Body of pancreas (tissue), 4 donors: ENCODE measurements around the gene PGM2. TPM values are rescaled to one million over a fixed set of nuclear protein-coding genes. Genes with fewer than 3 reads are reported as not detected.

Experiments
- ATAC-seq: fragments of 150-250 bp; one replicate; pipeline ENCODE4 v1.9.1; 2016
- DNase-seq, 4 donors: peaks; one replicate each; pipeline ENCODE4 v3.0.0-alpha.2; 2019
- H3K27ac ChIP-seq, 4 donors: fragments of 200-600 bp; sonication (generic); 1 replicate in 3 of 4; 2 replicates in 1 of 4; pipeline versions ENCODE4 v1.5.1 to v1.6.1; 2016 to 2019; ENCODE audit warnings: mild to moderate bottlenecking in 1 of 4, mixed read lengths in 1 of 4, moderate library complexity in 1 of 4
- H3K27me3 ChIP-seq, 2 donors: fragments of 200-600 bp; sonication (generic); one replicate each; pipeline ENCODE4 v1.6.0; 2016; ENCODE audit warnings: mild to moderate bottlenecking in 1 of 2
- H3K36me3 ChIP-seq, 2 donors: fragments of 200-600 bp; sonication (generic); replicated peaks in 1 of 2; 2 replicates each; pipeline ENCODE4 v1.5.1; 2016; ENCODE audit warnings: low read depth in 2 of 2; ENCODE audit not compliant: insufficient read depth in 1 of 2
- H3K4me1 ChIP-seq: fragments of 200-600 bp; sonication (generic); one replicate; pipeline ENCODE4 v1.6.0; 2016
- H3K4me3 ChIP-seq, 2 donors: fragments of 200-600 bp; sonication (generic); 1 replicate in 1 of 2; 2 replicates in 1 of 2; pipeline ENCODE4 v1.5.1; 2016 to 2019
- H3K9me3 ChIP-seq, 3 donors: fragments of 200-600 bp; sonication (generic); 1 replicate in 2 of 3; 2 replicates in 1 of 3; pipeline ENCODE4 v1.5.1; 2016
- CTCF ChIP-seq, 7 experiments: fragments of 450-650 bp in 4 of 7; fragments of 200-600 bp in 3 of 7; sonication (generic) in 3 of 7; IDR thresholded peaks; one replicate each; pipeline ENCODE4 v1.5.1; 2016 to 2019; ENCODE audit warnings: antibody characterized with exemption in 7 of 7
- POLR2A ChIP-seq, 3 donors: fragments of 450-650 bp; IDR thresholded peaks; one replicate each; pipeline ENCODE4 v1.6.1; 2016; ENCODE audit warnings: antibody characterized with exemption in 3 of 3, mild to moderate bottlenecking in 2 of 3
- WGBS, 2 donors: methylation state at CpG; one replicate each; pipeline ENCODE4 v1.1.5; 2017; 5-methylcytosine and 5-hydroxymethylcytosine counted together
- intact Hi-C: fragments of 100-400 bp; cut with DNase I; formaldehyde crosslinking; loops from one replicate; pipeline ENCODE4 v1.15.1; 2023
- total RNA-seq, 2 donors: library from RNA; depleted of rRNA; stranded (reverse); fragments of >200 nt; gene quantifications; one replicate each; pipeline ENCODE4 v1.1.0, GENCODE V29; 2016

PGM2 gene
- total RNA-seq, 2 donors from 2014 or later = 6.0 to 39.2 TPM

GRCh38 chr4:37860266-37860665 lies 33.8 kb downstream of the PGM2 start:
- Histone ChIP-seq H3K36me3 (peaks cover 0 to 2% of the 10 kb centered on the region in 2 donors), H3K27me3 (no peaks in the 10 kb centered on the region), H3K27ac (no peak overlapping the region), H3K4me3 (no peak overlapping the region), H3K4me1 (no peaks in the 10 kb centered on the region), H3K9me3 (no peaks in the 10 kb centered on the region)
- WGBS, 2 donors = 91 to 97% methylated on average over 1 of the region's 1 CpG
- ATAC-seq (no peak), DNase-seq (no peak)
- TF ChIP-seq CTCF (IDR thresholded peaks at IDR 0.05) (no peak), POLR2A (IDR thresholded peaks at IDR 0.05) (no peak)
- intact Hi-C loops = no loop called here

GRCh38 chr4:37862961-37863360 lies 36.5 kb downstream of the PGM2 start:
- no peak for TF ChIP-seq CTCF (IDR thresholded peaks at IDR 0.05)
- TF ChIP-seq POLR2A (IDR thresholded peaks at IDR 0.05) = no peak
- H3K4me1 ChIP-seq = no peaks in the 10 kb centered on the region
- intact Hi-C loops = no loop called here
- H3K27ac ChIP-seq = no peak overlapping the region
- H3K27me3 ChIP-seq = no peaks in the 10 kb centered on the region
- no peaks in the 10 kb centered on the region for H3K36me3 ChIP-seq
- ATAC-seq (no peak), DNase-seq (no peak)
- no peak overlapping the region for H3K4me3 ChIP-seq
- no peaks in the 10 kb centered on the region for H3K9me3 ChIP-seq
- 93 to 94% methylated on average over 4 of the region's 4 CpGs for WGBS, 2 donors

- Histone ChIP-seq H3K27me3 (peaks cover 0 to 6% of the 10 kb centered on the region in 2 donors), H3K27ac (no peak overlapping the region), H3K36me3 (no peaks in the 10 kb centered on the region), H3K9me3 (no peaks in the 10 kb centered on the region), H3K4me1 (no peaks in the 10 kb centered on the region), H3K4me3 (no peak overlapping the region)
- intact Hi-C loops = no loop called here
- ATAC-seq (no peak), DNase-seq (peak in 1 of 4 donors; percentile 29)
- WGBS, 2 donors = 66 to 80% methylated on average over 4 of the region's 4 CpGs
- no peak for TF ChIP-seq POLR2A (IDR thresholded peaks at IDR 0.05)
Measured at GRCh38 chr4:37864786-37865185, 38.3 kb downstream of the PGM2 start.

- H3K4me3 ChIP-seq = no peak overlapping the region
- H3K4me1 ChIP-seq = no peaks in the 10 kb centered on the region
- no peaks in the 10 kb centered on the region for H3K9me3 ChIP-seq
- DNase-seq = no peak
- no peak overlapping the region for H3K27ac ChIP-seq
- TF ChIP-seq CTCF (IDR thresholded peaks at IDR 0.05) = no peak
- no peak for TF ChIP-seq POLR2A (IDR thresholded peaks at IDR 0.05)
- 88 to 95% methylated on average over 3 of the region's 3 CpGs for WGBS, 2 donors
- intact Hi-C loops = no loop called here
- no peak for ATAC-seq
- H3K27me3 ChIP-seq = peaks cover 0 to 6% of the 10 kb centered on the region in 2 donors
- no peaks in the 10 kb centered on the region for H3K36me3 ChIP-seq
Measured at GRCh38 chr4:37865450-37865849, 39.0 kb downstream of the PGM2 start.

- no peak overlapping the region for H3K27ac ChIP-seq
- no peaks in the 10 kb centered on the region for H3K9me3 ChIP-seq
- H3K27me3 ChIP-seq = peaks cover 0 to 6% of the 10 kb centered on the region in 2 donors
- H3K4me1 ChIP-seq = no peaks in the 10 kb centered on the region
- 54 to 57% methylated on average over 3 of the region's 3 CpGs for WGBS, 2 donors
- TF ChIP-seq CTCF (IDR thresholded peaks at IDR 0.05) (no peak), POLR2A (IDR thresholded peaks at IDR 0.05) (no peak)
- ATAC-seq (no peak), DNase-seq (peak in 1 of 4 donors; percentile 11)
- no peaks in the 10 kb centered on the region for H3K36me3 ChIP-seq
- H3K4me3 ChIP-seq = no peak overlapping the region
- intact Hi-C loops = no loop called here
Measured at GRCh38 chr4:37867102-37867501, 40.6 kb downstream of the PGM2 start.
